ENCODE measurements around the gene JAK1.

JAK1 gene

GRCh38 chr1:64866689-64867088 lies 99.7 kb downstream of the JAK1 start:
- DNase-seq (ENCODE audit: low read depth) = no peak

- no peak for DNase-seq (ENCODE audit: low read depth)
These were observed 101.1 kb downstream of the JAK1 start for GRCh38 chr1:64865105-64865757.

GRCh38 chr1:64864018-64864940 lies 102.1 kb downstream of the JAK1 start:
- DNase-seq (ENCODE audit: low read depth) = no peak

- no peak for DNase-seq (ENCODE audit: low read depth)
These were observed 104.7 kb downstream of the JAK1 start for GRCh38 chr1:64861611-64862010.

- no peak for DNase-seq (ENCODE audit: low read depth)
These were observed 109.0 kb downstream of the JAK1 start for GRCh38 chr1:64857347-64857746.

GRCh38 chr1:64856553-64856952 lies 109.8 kb downstream of the JAK1 start:
- no peak for DNase-seq (ENCODE audit: low read depth)

GRCh38 chr1:64855557-64855956 lies 110.8 kb downstream of the JAK1 start:
- DNase-seq (ENCODE audit: low read depth) = no peak

- DNase-seq (ENCODE audit: low read depth) = no peak
These were observed 111.7 kb downstream of the JAK1 start for GRCh38 chr1:64854674-64855073.

GRCh38 chr1:64851664-64852063 lies 114.7 kb downstream of the JAK1 start:
- no peak for DNase-seq (ENCODE audit: low read depth)

GRCh38 chr1:64850846-64851245 lies 115.5 kb downstream of the JAK1 start:
- DNase-seq (ENCODE audit: low read depth) = no peak

- DNase-seq (ENCODE audit: low read depth) = no peak
These were observed 116.4 kb downstream of the JAK1 start for GRCh38 chr1:64849942-64850341.

- no peak for DNase-seq (ENCODE audit: low read depth)
These were observed 117.5 kb downstream of the JAK1 start for GRCh38 chr1:64848803-64849202.

GRCh38 chr1:64848136-64848535 lies 118.2 kb downstream of the JAK1 start:
- no peak for DNase-seq (ENCODE audit: low read depth)

- no peak for DNase-seq (ENCODE audit: low read depth)
These were observed 118.7 kb downstream of the JAK1 start for GRCh38 chr1:64847666-64848065.

- DNase-seq (ENCODE audit: low read depth) = no peak
These were observed 119.5 kb downstream of the JAK1 start for GRCh38 chr1:64846573-64847430.

GRCh38 chr1:64845831-64846425 lies 120.4 kb downstream of the JAK1 start:
- DNase-seq (ENCODE audit: low read depth) = no peak

- DNase-seq (ENCODE audit: low read depth) = no peak
These were observed 121.7 kb downstream of the JAK1 start for GRCh38 chr1:64844609-64845008.

- DNase-seq (ENCODE audit: low read depth) = no peak
These were observed 122.2 kb downstream of the JAK1 start for GRCh38 chr1:64844175-64844574.

GRCh38 chr1:64843675-64844074 lies 122.7 kb downstream of the JAK1 start:
- no peak for DNase-seq (ENCODE audit: low read depth)

- no peak for DNase-seq (ENCODE audit: low read depth)
These were observed 124.1 kb downstream of the JAK1 start for GRCh38 chr1:64842224-64842623.

GRCh38 chr1:64841330-64842065 lies 124.9 kb downstream of the JAK1 start:
- DNase-seq (ENCODE audit: low read depth) = no peak

All from GM04503 (cell line).